ENCODE measurements around the gene KCNH8. TPM values are rescaled to one million over a fixed set of nuclear protein-coding genes. Genes with fewer than 3 reads are reported as not detected.

The KCNH8 gene
- total and polyA plus RNA-seq, 5 experiments from 2014 or later: 0.26 to 0.58 TPM; not detected in 3

- peaks cover 0 to 24% (median 7%) of the 10 kb centered on the region in 9 donors for H3K9me3 Mint-ChIP-seq
- H3K27ac Mint-ChIP-seq: no peak overlapping the region
- ATAC-seq (no peak), DNase-seq (no peak)
- H3K4me1 Mint-ChIP-seq: peaks cover 0 to 7% (median 2%) of the 10 kb centered on the region in 4 donors
- POLR2A ChIA-PET: no interaction called here
- peaks cover 0 to 6% (median 0%) of the 10 kb centered on the region in 5 donors for H3K27me3 Mint-ChIP-seq
- no peak overlapping the region for H3K4me3 Mint-ChIP-seq
- H3K36me3 Mint-ChIP-seq: no peaks in the 10 kb centered on the region
Measured at GRCh38 chr3:19427422-19428149, 279.3 kb downstream of the KCNH8 start.

- no peak for DNase-seq
- peaks cover 0 to 24% (median 7%) of the 10 kb centered on the region in 9 donors for H3K9me3 Mint-ChIP-seq
Measured at GRCh38 chr3:19428729-19429128, 280.4 kb downstream of the KCNH8 start.

GRCh38 chr3:19432669-19433068, 284.4 kb downstream of the KCNH8 start:
- H3K27ac Mint-ChIP-seq: peak overlapping the region in 1 of 10 donors; percentile 44
- H3K36me3 Mint-ChIP-seq: no peaks in the 10 kb centered on the region
- H3K4me1 Mint-ChIP-seq: peaks cover 0 to 7% (median 0%) of the 10 kb centered on the region in 4 donors
- peaks cover 0 to 24% (median 7%) of the 10 kb centered on the region in 9 donors for H3K9me3 Mint-ChIP-seq
- ATAC-seq: no peak
- DNase-seq: no peak
- no peak overlapping the region for H3K4me3 Mint-ChIP-seq
- H3K27me3 Mint-ChIP-seq: peaks cover 0 to 10% (median 0%) of the 10 kb centered on the region in 5 donors
- POLR2A ChIA-PET: no interaction called here

More at GRCh38 chr3:19428729-19429128, 280.4 kb downstream of the KCNH8 start:
- no peak for ATAC-seq
- H3K27ac Mint-ChIP-seq: no peak overlapping the region
- POLR2A ChIA-PET: no interaction called here
- H3K4me3 Mint-ChIP-seq: no peak overlapping the region
- H3K36me3 Mint-ChIP-seq: no peaks in the 10 kb centered on the region
- peaks cover 0 to 7% (median 2%) of the 10 kb centered on the region in 4 donors for H3K4me1 Mint-ChIP-seq
- peaks cover 0 to 10% (median 0%) of the 10 kb centered on the region in 5 donors for H3K27me3 Mint-ChIP-seq

- Mint-ChIP-seq H3K4me1 (no peaks in the 10 kb centered on the region), H3K9me3 (peaks cover 0 to 3% (median 0%) of the 10 kb centered on the region in 9 donors), H3K27ac (no peak overlapping the region), H3K27me3 (peaks cover 0 to 4% (median 0%) of the 10 kb centered on the region in 5 donors), H3K36me3 (no peaks in the 10 kb centered on the region), H3K4me3 (no peak overlapping the region)
- no peak for ATAC-seq
- POLR2A ChIA-PET: no interaction called here
- DNase-seq: no peak
Measured at GRCh38 chr3:19436746-19437145, 288.4 kb downstream of the KCNH8 start.

GRCh38 chr3:19439944-19440343, 291.6 kb downstream of the KCNH8 start:
- H3K9me3 Mint-ChIP-seq: peaks cover 0 to 3% (median 0%) of the 10 kb centered on the region in 9 donors
- H3K27me3 Mint-ChIP-seq: peaks cover 0 to 4% (median 0%) of the 10 kb centered on the region in 5 donors
- no peak for DNase-seq
- no peak for ATAC-seq
- no peak overlapping the region for H3K4me3 Mint-ChIP-seq
- POLR2A ChIA-PET: no interaction called here
- no peak overlapping the region for H3K27ac Mint-ChIP-seq
- H3K4me1 Mint-ChIP-seq: no peaks in the 10 kb centered on the region
- no peaks in the 10 kb centered on the region for H3K36me3 Mint-ChIP-seq

GRCh38 chr3:19446138-19446537, 297.8 kb downstream of the KCNH8 start:
- DNase-seq: no peak
- peaks cover 0 to 2% (median 0%) of the 10 kb centered on the region in 9 donors for H3K9me3 Mint-ChIP-seq
- POLR2A ChIA-PET: no interaction called here
- no peak for ATAC-seq
- H3K4me3 Mint-ChIP-seq: no peak overlapping the region
- no peaks in the 10 kb centered on the region for H3K36me3 Mint-ChIP-seq
- H3K4me1 Mint-ChIP-seq: peaks cover 0 to 6% (median 0%) of the 10 kb centered on the region in 4 donors
- H3K27ac Mint-ChIP-seq: no peak overlapping the region
- peaks cover 0 to 7% (median 0%) of the 10 kb centered on the region in 5 donors for H3K27me3 Mint-ChIP-seq

DNA sequence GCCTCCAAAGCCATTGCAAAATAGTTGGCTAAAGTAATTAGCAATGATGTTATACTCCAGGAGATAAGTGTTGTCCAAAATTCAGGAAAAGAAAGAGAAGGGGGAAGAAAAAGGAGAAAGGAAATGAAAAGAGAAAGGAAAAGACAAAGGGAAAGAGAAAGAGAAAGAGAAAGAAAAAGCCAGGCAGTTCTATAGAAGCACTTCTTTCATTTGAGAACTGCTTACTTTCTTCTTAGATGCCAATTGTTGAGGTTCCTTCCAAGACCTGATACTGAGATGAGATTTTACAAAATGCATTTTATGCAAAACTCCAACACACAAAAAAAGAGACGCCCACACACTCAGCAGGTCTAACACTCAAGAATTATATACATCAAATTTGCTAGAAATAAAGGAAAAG, 298.4 kb downstream of the KCNH8 start:
- ATAC-seq (no peak), DNase-seq (no peak)
- H3K4me1 Mint-ChIP-seq: peaks cover 0 to 6% (median 0%) of the 10 kb centered on the region in 4 donors
- peaks cover 0 to 7% (median 0%) of the 10 kb centered on the region in 5 donors for H3K27me3 Mint-ChIP-seq
- H3K36me3 Mint-ChIP-seq: no peaks in the 10 kb centered on the region
- POLR2A ChIA-PET: no interaction called here
- H3K9me3 Mint-ChIP-seq: peaks cover 0 to 2% (median 0%) of the 10 kb centered on the region in 9 donors
- H3K27ac Mint-ChIP-seq: no peak overlapping the region
- H3K4me3 Mint-ChIP-seq: no peak overlapping the region

DNA sequence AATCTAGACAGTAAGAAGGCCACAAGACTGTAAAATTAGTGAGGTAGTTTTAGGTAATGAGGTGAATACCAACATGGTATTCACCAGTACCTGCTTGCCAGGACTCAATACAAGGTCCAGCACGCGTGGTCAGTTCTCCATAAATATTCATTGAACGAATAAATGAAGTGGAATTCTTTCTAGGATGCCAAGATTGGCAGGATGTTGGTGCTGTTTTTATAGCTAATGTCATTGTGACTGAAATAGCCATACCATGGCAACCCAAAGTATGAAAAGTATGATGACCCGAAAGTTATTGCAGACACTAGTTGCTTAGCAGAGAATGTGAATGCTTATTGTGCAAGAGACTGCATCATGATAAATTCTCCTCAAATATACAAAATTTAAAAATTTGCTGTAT, 307.2 kb downstream of the KCNH8 start:
- H3K4me3 Mint-ChIP-seq: no peak overlapping the region
- no peak overlapping the region for H3K27ac Mint-ChIP-seq
- peaks cover 0 to 3% (median 0%) of the 10 kb centered on the region in 5 donors for H3K27me3 Mint-ChIP-seq
- POLR2A ChIA-PET: no interaction called here
- peaks cover 0 to 13% (median 0%) of the 10 kb centered on the region in 9 donors for H3K9me3 Mint-ChIP-seq
- no peak for ATAC-seq
- H3K4me1 Mint-ChIP-seq: no peaks in the 10 kb centered on the region
- no peak for DNase-seq
- no peaks in the 10 kb centered on the region for H3K36me3 Mint-ChIP-seq

DNA sequence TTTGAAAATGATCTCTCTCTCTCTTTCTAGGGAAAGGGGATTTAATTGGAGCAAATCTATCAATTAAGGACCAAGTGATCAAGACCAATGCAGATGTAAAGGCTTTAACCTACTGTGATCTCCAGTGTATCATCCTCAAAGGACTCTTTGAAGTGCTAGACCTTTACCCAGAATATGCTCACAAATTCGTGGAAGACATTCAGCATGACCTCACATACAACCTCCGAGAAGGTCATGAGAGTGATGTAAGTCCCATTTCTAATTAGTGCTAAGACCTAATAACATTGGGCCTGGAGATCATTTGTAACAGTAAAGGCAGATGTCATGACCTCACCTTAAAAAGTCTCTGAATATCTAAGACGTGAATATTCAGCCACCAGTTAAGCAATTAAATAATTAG, 308.4 kb downstream of the KCNH8 start:
- DNase-seq: no peak
- ATAC-seq: no peak
- Mint-ChIP-seq H3K4me3 (no peak overlapping the region), H3K27me3 (no peaks in the 10 kb centered on the region), H3K4me1 (no peaks in the 10 kb centered on the region), H3K9me3 (peaks cover 0 to 15% (median 0%) of the 10 kb centered on the region in 9 donors), H3K27ac (no peak overlapping the region), H3K36me3 (no peaks in the 10 kb centered on the region)
- POLR2A ChIA-PET: no interaction called here

DNA sequence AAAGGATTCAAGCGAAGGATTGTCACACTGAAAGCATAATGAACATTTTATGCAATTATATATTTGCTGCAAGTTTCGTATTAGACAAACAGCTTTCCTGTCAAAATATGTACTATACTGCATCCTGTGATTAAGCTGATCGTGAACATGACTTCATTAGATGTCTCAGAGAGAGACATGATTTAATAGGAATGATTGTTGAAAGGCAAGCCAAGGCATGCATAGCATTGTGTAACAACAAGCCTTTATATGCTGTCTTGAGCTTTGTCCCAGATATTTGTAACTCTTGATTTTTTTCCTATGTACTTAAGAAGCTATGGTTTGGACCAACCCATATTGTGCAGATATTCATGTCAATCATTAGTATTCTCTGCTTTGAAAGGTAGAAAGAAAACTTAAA, 309.1 kb downstream of the KCNH8 start:
- no peak overlapping the region for H3K4me3 Mint-ChIP-seq
- no peaks in the 10 kb centered on the region for H3K36me3 Mint-ChIP-seq
- no peak overlapping the region for H3K27ac Mint-ChIP-seq
- peaks cover 0 to 12% (median 2%) of the 10 kb centered on the region in 9 donors for H3K9me3 Mint-ChIP-seq
- H3K4me1 Mint-ChIP-seq: no peaks in the 10 kb centered on the region
- DNase-seq (no peak), ATAC-seq (no peak)
- peaks cover 0 to 3% (median 0%) of the 10 kb centered on the region in 5 donors for H3K27me3 Mint-ChIP-seq
- POLR2A ChIA-PET: no interaction called here

DNA sequence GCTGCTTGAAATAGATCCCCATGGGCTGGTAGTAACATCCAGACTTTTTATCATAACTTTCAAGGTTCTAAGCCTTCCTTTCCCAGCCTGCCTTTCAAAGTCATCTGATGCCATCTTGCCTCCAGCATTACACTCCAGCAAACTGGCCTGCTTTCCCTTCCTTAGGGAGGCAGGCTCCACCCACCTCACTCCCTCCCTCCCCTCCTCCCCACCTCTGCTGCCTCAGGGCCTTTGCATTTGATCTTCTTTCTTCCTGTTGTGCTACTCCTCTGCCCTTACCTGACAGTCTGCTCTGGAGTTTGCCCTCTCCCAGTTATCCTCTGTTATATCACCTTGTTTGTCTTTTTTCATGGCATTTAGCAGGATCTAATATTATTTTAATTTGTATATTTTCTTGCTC, 319.5 kb downstream of the KCNH8 start:
- Mint-ChIP-seq H3K27me3 (peaks cover 0 to 2% (median 0%) of the 10 kb centered on the region in 5 donors), H3K36me3 (no peaks in the 10 kb centered on the region), H3K27ac (no peak overlapping the region), H3K9me3 (peaks cover 0 to 11% (median 2%) of the 10 kb centered on the region in 9 donors), H3K4me1 (no peaks in the 10 kb centered on the region), H3K4me3 (no peak overlapping the region)
- no peak for DNase-seq
- no peak for ATAC-seq
- POLR2A ChIA-PET: no interaction called here

DNA sequence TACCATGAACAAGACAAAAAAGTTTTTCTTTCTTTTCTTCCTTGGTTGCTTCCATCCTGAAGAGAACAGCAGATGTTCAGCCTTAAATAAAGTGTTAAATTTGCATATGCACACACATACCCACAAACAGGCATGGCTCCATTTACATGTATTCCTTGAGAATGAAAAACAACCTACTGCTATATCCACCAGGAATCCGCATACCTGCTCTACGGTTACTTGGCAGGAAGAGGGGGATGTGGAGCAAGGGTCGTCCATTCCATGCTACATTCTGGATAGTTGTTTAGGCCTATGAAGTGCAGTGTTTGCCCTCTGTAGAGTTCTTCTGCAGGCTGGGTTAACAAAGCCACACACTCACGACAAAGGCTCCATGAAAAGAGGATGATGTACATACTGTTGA, 322.8 kb downstream of the KCNH8 start:
- POLR2A ChIA-PET: no interaction called here
- Mint-ChIP-seq H3K27ac (no peak overlapping the region), H3K27me3 (peaks cover 0 to 2% (median 0%) of the 10 kb centered on the region in 5 donors), H3K36me3 (no peaks in the 10 kb centered on the region), H3K4me3 (no peak overlapping the region), H3K4me1 (no peaks in the 10 kb centered on the region), H3K9me3 (peaks cover 0 to 9% (median 2%) of the 10 kb centered on the region in 9 donors)
- DNase-seq: no peak
- ATAC-seq: no peak

- Mint-ChIP-seq H3K27me3 (no peaks in the 10 kb centered on the region), H3K4me1 (no peaks in the 10 kb centered on the region), H3K9me3 (peaks cover 0 to 9% (median 2%) of the 10 kb centered on the region in 9 donors), H3K36me3 (no peaks in the 10 kb centered on the region), H3K4me3 (no peak overlapping the region), H3K27ac (no peak overlapping the region)
- POLR2A ChIA-PET: no interaction called here
- no peak for DNase-seq
- ATAC-seq: no peak
Measured at GRCh38 chr3:19473971-19474580, 325.8 kb downstream of the KCNH8 start.
